ENCODE measurements around the gene HHIP.

GRCh38 chr4:144711700-144712456, 65.9 kb downstream of the HHIP start:
- TF ChIP-seq EZH2 (IDR thresholded peaks at IDR 0.05) (no peak), EZH2phosphoT487 (IDR thresholded peaks at IDR 0.05) (no peak)

Measured in neural progenitor cell (in vitro differentiated cells).